ENCODE data around the gene ASCC2. TPM values are rescaled to one million over a fixed set of nuclear protein-coding genes. Genes with fewer than 3 reads are reported as not detected.

ASCC2 gene
- total RNA-seq, 3 donors from 2014 or later = 83.5 to 95.7 (median 84.9) TPM

DNA sequence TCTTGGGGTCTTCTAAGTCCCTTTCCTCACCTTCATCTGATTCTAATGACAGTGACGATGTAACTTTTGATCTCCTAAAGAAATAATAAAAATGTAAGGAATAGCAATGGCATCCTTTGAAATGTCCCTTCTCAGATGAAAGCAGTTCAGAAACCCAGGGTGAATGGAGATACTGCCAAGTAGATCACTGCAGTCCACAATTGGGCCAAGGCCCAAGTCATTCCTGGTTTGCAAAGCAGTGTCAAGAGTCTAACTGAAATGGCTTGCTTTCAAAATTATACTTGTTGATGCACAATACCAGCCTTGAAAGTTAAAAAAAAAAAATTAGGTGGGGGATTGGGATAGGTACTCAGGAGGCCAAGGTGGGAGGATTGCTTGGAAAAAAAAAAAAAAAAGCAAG is 20.4 kb downstream of the ASCC2 start:
- no peaks in the 10 kb centered on the region for H3K4me1 Mint-ChIP-seq (ENCODE audit: low read depth)
- peaks cover 49% of the 10 kb centered on the region for H3K36me3 Mint-ChIP-seq (ENCODE audit: insufficient read depth)
- ATAC-seq (no peak), DNase-seq (no peak)
- H3K27me3 Mint-ChIP-seq (ENCODE audit: low read depth) = no peaks in the 10 kb centered on the region
- no peak overlapping the region for H3K4me3 Mint-ChIP-seq
- H3K9me3 Mint-ChIP-seq = no peaks in the 10 kb centered on the region

DNA sequence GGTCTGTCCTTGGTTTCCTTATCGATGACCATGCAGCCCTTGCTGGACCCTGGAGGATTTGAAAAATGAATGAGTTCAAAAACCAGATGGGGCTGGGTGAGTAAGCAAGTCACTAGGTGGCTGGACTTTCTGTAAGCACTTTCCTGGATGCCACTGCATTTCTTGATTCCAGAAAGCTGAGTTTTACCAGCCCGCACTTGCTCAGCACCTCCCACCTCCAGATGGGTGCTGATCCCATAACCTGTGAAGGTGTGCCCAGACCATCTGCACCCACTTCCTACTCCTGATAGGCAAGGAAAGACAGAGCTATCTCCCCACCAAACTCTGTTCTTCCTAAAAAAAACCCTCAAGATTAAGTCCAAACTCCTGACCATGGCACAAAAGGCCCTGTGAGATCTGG is 21.1 kb downstream of the ASCC2 start:
- Mint-ChIP-seq H3K4me3 (no peak overlapping the region), H3K9me3 (no peaks in the 10 kb centered on the region), H3K4me1 (ENCODE audit: low read depth) (no peaks in the 10 kb centered on the region), H3K36me3 (ENCODE audit: insufficient read depth) (peaks cover 50% of the 10 kb centered on the region), H3K27me3 (ENCODE audit: low read depth) (no peaks in the 10 kb centered on the region)
- no peak for DNase-seq
- ATAC-seq = no peak

DNA sequence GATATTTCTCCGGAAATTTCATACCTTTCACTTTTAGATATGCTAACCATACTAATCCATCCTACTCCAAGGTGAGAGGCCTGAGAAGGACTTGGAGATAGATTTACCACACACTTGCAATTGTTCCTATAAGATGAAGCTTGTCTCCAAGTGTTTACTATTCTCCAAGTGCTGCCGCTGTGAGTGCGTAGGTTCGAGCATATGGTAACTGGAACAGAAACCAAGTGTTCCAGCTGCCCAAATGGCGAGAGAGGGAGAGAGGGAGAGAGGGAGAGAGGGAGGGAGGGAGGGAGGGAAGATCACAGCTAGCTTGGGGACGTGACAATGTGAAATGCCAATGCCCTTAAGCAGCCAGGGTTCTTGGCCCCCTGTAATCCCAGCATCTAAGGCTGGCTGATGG is 21.5 kb downstream of the ASCC2 start:
- Mint-ChIP-seq H3K4me3 (no peak overlapping the region), H3K9me3 (no peaks in the 10 kb centered on the region), H3K4me1 (ENCODE audit: low read depth) (no peaks in the 10 kb centered on the region), H3K36me3 (ENCODE audit: insufficient read depth) (peaks cover 53% of the 10 kb centered on the region), H3K27me3 (ENCODE audit: low read depth) (no peaks in the 10 kb centered on the region)
- no peak for ATAC-seq
- DNase-seq = no peak

DNA sequence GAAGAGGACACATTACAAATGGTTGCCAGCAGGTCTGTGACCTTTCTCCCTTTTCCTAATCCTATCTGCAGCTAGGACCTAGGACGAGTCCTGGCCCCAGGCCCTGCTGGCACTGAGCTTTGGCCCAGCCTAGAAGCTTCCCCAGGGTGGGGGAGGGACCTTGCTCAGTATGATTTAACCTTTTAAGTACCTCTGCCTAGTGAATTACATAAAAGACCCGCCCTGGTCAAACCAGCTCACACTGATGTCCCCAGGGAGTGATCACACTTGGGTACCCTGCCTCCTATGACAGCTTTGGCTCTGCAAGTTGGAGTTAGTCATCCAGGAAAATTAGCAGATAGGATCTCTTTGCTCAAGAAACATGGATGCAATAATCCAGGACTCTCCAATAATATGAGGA is 21.9 kb downstream of the ASCC2 start:
- Mint-ChIP-seq H3K4me3 (no peak overlapping the region), H3K4me1 (ENCODE audit: low read depth) (no peaks in the 10 kb centered on the region), H3K27me3 (ENCODE audit: low read depth) (no peaks in the 10 kb centered on the region), H3K9me3 (no peaks in the 10 kb centered on the region), H3K36me3 (ENCODE audit: insufficient read depth) (peaks cover 51% of the 10 kb centered on the region)
- ATAC-seq = no peak
- DNase-seq = no peak

DNA sequence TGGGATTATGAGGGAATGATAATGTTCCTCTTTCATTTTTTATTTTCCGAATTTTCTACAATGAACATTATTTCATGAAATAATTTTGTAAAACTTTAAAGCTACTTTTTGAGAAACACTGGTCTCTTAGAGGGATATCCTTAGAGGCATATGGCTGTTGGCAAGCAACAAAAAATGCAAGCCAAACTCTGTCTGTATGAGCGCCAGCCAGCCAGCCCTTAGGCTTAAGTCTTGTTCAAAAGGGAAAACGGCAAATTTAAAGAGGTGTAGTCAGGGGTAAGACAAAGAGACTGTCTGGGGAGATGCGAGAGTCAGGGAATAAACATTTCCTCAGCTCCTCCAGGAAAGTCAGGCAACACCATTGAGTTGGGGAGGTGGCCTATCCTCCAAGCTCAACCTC is 22.5 kb downstream of the ASCC2 start:
- Mint-ChIP-seq H3K4me3 (no peak overlapping the region), H3K9me3 (no peaks in the 10 kb centered on the region), H3K36me3 (ENCODE audit: insufficient read depth) (peaks cover 53% of the 10 kb centered on the region), H3K4me1 (ENCODE audit: low read depth) (no peaks in the 10 kb centered on the region), H3K27me3 (ENCODE audit: low read depth) (no peaks in the 10 kb centered on the region)
- ATAC-seq (no peak), DNase-seq (no peak)

DNA sequence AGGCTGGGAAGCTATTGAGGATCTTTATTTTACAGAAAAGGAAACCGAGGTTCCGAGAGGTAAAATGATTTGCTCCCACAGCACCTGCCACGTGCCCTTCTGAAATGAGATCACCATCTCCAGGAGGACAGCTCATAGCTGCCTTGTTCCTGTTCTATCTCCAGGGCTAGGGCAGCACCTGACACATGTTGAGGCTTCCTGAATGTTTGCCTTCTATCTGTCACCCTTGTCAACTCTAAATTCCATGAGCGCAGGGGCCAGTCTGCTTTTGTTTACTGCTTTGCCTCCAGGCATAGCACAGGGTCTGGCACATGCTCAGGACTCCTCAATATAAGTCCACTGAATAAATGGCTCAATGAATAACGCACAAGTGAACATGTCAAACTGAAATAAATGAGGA is 24.1 kb downstream of the ASCC2 start:
- no peak overlapping the region for H3K4me3 Mint-ChIP-seq
- no peaks in the 10 kb centered on the region for H3K27me3 Mint-ChIP-seq (ENCODE audit: low read depth)
- H3K4me1 Mint-ChIP-seq (ENCODE audit: low read depth) = no peaks in the 10 kb centered on the region
- H3K9me3 Mint-ChIP-seq = no peaks in the 10 kb centered on the region
- DNase-seq (no peak), ATAC-seq (no peak)
- peaks cover 57% of the 10 kb centered on the region for H3K36me3 Mint-ChIP-seq (ENCODE audit: insufficient read depth)

DNA sequence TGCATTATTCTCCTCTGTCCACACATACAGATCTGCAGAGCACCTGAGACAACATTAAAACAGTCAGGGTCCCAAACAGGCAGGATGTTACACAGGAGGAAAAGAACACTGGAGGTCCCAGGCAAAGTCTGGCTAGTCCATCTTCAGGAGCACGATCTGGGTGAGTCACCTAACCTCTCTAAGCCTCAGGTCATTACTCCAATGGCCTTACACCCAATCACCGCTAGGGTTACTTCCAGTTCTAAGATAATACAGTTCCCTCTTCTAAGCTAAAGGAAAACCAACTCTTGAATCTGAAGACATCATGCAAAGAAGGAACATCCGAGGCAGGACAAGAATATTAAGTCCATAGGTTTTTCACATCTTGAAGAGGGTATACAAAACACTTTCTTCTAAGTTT is 24.5 kb downstream of the ASCC2 start:
- no peak overlapping the region for H3K4me3 Mint-ChIP-seq
- DNase-seq (no peak), ATAC-seq (no peak)
- H3K9me3 Mint-ChIP-seq = no peaks in the 10 kb centered on the region
- H3K27me3 Mint-ChIP-seq (ENCODE audit: low read depth) = no peaks in the 10 kb centered on the region
- H3K36me3 Mint-ChIP-seq (ENCODE audit: insufficient read depth) = peaks cover 57% of the 10 kb centered on the region
- no peaks in the 10 kb centered on the region for H3K4me1 Mint-ChIP-seq (ENCODE audit: low read depth)

DNA sequence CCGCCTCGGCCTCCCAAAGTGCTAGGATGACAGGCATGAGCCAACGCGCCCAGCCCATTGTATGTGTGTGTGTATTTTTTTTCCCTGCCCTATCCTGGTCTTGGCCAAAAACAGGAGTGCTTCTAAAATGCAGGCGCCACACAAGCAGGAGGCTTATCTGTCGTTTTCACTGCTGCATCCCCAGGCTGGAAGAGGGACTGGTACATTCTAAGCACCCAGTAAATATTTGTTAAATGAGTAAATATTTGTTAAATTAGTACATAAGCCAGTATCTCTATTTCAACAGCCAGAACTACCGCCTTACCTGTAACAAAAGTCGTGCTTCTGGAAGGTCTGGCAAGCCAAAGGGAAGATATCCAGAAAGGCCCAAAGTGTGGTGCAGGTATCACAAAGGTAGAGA is 24.9 kb downstream of the ASCC2 start:
- H3K36me3 Mint-ChIP-seq (ENCODE audit: insufficient read depth) = peaks cover 58% of the 10 kb centered on the region
- H3K9me3 Mint-ChIP-seq = no peaks in the 10 kb centered on the region
- no peak overlapping the region for H3K4me3 Mint-ChIP-seq
- ATAC-seq (no peak), DNase-seq (no peak)
- no peaks in the 10 kb centered on the region for H3K27me3 Mint-ChIP-seq (ENCODE audit: low read depth)
- no peaks in the 10 kb centered on the region for H3K4me1 Mint-ChIP-seq (ENCODE audit: low read depth)

DNA sequence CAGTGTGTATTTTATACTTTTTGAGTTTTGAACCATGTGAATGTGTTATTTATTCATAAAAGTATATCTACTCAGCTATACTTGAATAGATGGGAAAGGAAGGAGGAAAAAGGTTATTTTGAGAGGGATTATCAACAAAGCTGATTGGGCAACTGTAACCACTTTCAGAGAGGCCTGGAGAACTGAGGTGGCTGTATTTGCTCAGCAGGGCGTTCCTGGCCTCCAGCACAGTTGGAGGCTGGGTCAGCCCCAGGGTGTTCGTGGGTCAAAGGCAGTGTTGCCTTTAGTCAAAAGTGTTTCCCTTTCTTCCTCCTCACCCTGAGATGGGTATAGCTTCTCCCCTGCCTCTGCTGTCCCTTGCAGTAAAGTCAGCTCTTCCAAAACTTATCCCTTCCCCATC is 26.7 kb downstream of the ASCC2 start:
- Mint-ChIP-seq H3K9me3 (no peaks in the 10 kb centered on the region), H3K27me3 (ENCODE audit: low read depth) (no peaks in the 10 kb centered on the region), H3K36me3 (ENCODE audit: insufficient read depth) (peaks cover 58% of the 10 kb centered on the region), H3K4me1 (ENCODE audit: low read depth) (no peaks in the 10 kb centered on the region), H3K4me3 (no peak overlapping the region)
- DNase-seq (no peak), ATAC-seq (no peak)

DNA sequence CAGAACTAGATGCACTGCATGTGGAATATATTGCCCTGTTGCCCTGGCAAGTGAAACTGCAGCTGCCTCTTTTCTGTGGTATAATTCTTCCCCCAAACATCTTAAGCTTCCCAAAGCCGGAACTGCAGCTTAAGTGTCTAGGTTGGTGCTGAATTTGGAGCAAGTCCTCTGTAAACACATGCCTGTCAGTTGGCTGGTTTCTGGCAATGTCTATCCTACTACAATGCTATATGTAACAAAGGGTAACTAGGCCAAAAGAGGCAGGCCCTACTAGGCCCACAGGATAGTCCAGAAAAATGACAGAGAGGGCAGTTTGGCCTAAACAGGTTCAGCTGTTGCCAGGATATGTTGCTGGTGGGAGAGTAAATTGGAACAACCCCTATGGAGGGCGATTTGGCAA is 27.9 kb downstream of the ASCC2 start:
- no peaks in the 10 kb centered on the region for H3K27me3 Mint-ChIP-seq (ENCODE audit: low read depth)
- ATAC-seq (no peak), DNase-seq (no peak)
- no peaks in the 10 kb centered on the region for H3K4me1 Mint-ChIP-seq (ENCODE audit: low read depth)
- H3K9me3 Mint-ChIP-seq = no peaks in the 10 kb centered on the region
- H3K4me3 Mint-ChIP-seq = no peak overlapping the region
- H3K36me3 Mint-ChIP-seq (ENCODE audit: insufficient read depth) = peaks cover 62% of the 10 kb centered on the region

DNA sequence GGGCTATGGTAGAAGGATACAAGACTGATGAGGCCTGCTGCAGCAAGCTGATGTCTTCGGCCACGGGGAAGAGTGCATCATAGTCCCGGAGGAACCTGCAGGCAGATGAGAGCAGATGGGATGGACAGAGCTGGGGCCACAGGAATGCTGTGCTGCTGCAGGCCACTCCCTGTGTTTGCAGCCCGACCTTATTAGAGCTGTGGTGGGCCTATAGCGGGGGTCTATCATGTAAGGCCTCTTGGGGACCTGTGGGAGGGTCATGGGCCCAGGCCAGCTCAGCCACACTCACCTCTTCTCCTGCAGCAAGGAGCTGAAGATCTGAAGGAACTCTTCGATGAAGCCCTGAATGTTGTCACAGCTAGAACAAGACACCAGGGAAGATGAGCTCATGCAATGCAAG is 31.9 kb downstream of the ASCC2 start:
- H3K27me3 Mint-ChIP-seq (ENCODE audit: low read depth) = no peaks in the 10 kb centered on the region
- H3K9me3 Mint-ChIP-seq = no peaks in the 10 kb centered on the region
- peaks cover 46% of the 10 kb centered on the region for H3K36me3 Mint-ChIP-seq (ENCODE audit: insufficient read depth)
- H3K4me3 Mint-ChIP-seq = no peak overlapping the region
- H3K4me1 Mint-ChIP-seq (ENCODE audit: low read depth) = no peaks in the 10 kb centered on the region
- DNase-seq (no peak), ATAC-seq (no peak)

DNA sequence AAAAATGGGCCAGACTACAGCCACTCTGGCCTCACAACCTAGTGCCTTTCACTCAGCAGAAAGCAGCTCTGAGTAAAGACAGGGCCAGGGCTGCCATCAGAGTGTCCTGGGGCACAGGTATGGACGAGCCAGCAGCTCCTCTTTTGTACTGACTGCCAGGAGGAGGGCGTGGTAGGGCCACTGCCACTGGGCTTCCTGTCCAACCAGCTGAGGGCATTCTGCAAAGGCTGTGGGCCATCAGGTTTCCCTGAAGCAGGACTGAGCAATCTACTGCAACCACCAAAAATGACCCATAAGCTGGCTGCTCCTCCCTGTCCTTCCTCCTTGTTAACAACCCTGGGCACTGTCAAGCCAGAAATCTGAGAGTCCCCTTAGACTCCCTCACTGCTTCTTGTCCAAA is 33.1 kb downstream of the ASCC2 start:
- H3K27me3 Mint-ChIP-seq (ENCODE audit: low read depth) = no peaks in the 10 kb centered on the region
- ATAC-seq = no peak
- no peak for DNase-seq
- no peaks in the 10 kb centered on the region for H3K9me3 Mint-ChIP-seq
- H3K4me3 Mint-ChIP-seq = no peak overlapping the region
- no peaks in the 10 kb centered on the region for H3K4me1 Mint-ChIP-seq (ENCODE audit: low read depth)
- H3K36me3 Mint-ChIP-seq (ENCODE audit: insufficient read depth) = peaks cover 49% of the 10 kb centered on the region

DNA sequence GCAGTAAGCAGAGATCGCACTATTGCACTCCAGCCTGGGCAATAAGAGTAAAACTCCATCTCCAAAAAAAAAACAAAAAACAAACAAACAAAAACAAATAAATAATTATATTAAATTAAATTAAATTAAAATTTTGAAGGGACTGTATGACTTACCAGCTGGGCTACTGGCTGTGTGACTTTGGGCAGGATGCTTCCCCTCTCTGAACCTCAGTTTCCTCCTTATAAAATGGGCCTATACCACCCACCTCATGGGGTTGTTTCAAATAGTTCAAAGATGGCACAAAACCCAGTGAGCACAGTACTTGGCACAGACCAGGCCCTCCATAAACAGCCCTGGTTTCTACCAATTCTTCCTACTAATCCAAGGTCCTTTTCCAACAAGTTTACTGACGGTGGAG is 34.9 kb downstream of the ASCC2 start:
- H3K4me1 Mint-ChIP-seq (ENCODE audit: low read depth) = no peaks in the 10 kb centered on the region
- H3K4me3 Mint-ChIP-seq = no peak overlapping the region
- no peak for DNase-seq
- peaks cover 48% of the 10 kb centered on the region for H3K36me3 Mint-ChIP-seq (ENCODE audit: insufficient read depth)
- H3K27me3 Mint-ChIP-seq (ENCODE audit: low read depth) = no peaks in the 10 kb centered on the region
- no peaks in the 10 kb centered on the region for H3K9me3 Mint-ChIP-seq
- no peak for ATAC-seq

DNA sequence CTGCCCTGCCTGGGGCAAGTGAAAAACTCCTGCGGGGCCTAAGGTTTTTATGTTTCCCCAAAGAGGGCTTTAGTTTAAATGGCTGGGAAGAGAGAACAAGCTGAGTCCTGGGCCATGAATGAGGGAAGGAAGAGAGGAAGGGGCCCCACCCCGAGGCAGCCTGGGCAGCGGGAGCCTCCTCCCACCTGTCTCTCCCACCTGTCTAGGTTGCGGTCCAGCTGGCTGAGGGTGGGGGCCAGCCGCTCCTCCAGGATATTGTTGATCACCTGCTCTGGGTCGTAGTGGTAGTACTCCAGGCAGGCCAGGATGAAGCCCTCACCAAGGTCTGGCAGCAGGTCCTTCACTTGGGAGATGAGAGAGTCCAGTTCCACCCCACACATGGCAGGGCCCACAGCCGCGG is 36.3 kb downstream of the ASCC2 start:
- Mint-ChIP-seq H3K4me1 (ENCODE audit: low read depth) (no peaks in the 10 kb centered on the region), H3K9me3 (no peaks in the 10 kb centered on the region), H3K27me3 (ENCODE audit: low read depth) (no peaks in the 10 kb centered on the region), H3K36me3 (ENCODE audit: insufficient read depth) (peaks cover 45% of the 10 kb centered on the region), H3K4me3 (no peak overlapping the region)
- ATAC-seq (no peak), DNase-seq (no peak)

DNA sequence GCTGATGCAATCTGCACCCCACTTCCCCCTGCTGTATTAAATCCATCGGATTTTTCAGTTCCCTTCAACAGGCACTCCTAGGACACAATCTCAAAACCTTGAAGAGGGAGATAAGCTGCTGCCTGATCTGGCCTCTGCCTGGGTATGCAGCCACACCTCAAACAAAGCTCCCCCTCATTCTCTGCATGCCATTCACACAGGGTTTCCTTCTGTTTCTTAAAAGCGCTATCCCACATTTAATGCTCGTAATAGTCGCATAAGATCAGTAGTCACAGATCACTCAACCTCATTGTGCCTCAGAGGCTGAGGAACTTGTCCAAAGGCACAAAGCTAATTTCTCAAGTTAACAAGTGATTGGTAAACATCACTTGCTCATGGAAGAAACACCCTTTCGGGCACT is 36.9 kb downstream of the ASCC2 start:
- Mint-ChIP-seq H3K9me3 (no peaks in the 10 kb centered on the region), H3K4me1 (ENCODE audit: low read depth) (no peaks in the 10 kb centered on the region), H3K36me3 (ENCODE audit: insufficient read depth) (peaks cover 44% of the 10 kb centered on the region), H3K4me3 (no peak overlapping the region), H3K27me3 (ENCODE audit: low read depth) (no peaks in the 10 kb centered on the region)
- DNase-seq (no peak), ATAC-seq (no peak)

DNA sequence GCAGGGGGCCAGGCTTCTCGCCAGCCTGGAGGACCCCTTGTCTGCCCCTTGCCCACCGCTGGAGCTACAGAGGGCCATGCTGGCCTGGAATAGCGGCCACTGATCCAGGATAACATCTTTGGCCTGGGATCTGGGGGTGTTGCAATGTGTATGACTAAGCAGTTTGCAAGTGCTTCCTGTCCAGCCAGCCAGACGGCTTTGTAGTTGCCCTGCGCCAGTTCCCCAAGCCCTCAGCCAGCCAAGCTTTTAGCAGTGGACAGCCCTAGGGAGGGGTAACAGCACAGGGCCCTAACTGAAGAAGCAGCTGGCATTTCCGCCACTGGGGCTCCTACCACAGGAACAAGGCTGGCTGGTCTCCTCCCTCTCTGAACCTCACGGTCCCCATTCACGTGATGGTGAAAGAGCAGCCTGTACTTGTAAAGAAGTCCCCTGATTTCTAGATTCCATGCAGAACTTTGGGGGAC is 38.8 kb downstream of the ASCC2 start:
- Mint-ChIP-seq H3K4me1 (ENCODE audit: low read depth) (no peaks in the 10 kb centered on the region), H3K4me3 (no peak overlapping the region), H3K27me3 (ENCODE audit: low read depth) (no peaks in the 10 kb centered on the region), H3K36me3 (ENCODE audit: insufficient read depth) (peaks cover 38% of the 10 kb centered on the region), H3K9me3 (no peaks in the 10 kb centered on the region)
- no peak for DNase-seq
- no peak for ATAC-seq

Data from activated T-cell treated with anti-CD3 and anti-CD28 coated beads, Interleukin-2, amount 50 U/mL, for 4 hours (primary cell).